ENCODE data around the gene CCDC124.

DNA sequence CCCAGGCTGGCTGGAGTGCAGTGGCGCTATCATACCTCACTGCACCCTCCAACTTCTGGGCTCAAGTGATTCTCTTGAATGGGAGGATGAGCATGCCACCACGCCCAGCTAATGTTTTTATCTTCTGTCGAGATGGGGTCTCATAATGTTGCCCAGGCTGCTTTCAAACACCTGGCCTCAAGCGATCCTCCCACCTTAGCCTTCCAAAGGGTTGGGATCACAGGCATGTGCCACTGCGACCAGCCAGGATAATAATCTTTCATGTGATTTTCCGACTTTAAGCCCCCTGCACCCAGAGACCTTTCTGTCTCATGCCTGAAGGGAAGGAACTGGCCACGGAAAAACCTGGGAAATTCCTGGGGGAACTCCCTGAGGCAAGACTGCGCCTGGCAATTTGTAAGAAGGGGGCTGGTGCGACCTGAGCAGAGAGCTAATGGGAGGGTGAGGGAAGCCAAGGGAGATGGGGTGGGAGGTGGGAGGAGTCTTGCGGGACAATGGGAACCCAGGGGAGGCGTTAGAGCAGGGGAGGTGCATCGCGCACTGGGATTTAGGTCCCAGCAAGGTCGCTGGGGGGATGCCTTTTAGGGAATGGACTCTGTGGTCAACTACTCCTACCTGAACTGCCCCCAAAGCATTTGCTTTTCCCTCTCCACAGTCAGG is 1.2 kb upstream of the CCDC124 start:
- TF ChIP-seq, protein P1, sequence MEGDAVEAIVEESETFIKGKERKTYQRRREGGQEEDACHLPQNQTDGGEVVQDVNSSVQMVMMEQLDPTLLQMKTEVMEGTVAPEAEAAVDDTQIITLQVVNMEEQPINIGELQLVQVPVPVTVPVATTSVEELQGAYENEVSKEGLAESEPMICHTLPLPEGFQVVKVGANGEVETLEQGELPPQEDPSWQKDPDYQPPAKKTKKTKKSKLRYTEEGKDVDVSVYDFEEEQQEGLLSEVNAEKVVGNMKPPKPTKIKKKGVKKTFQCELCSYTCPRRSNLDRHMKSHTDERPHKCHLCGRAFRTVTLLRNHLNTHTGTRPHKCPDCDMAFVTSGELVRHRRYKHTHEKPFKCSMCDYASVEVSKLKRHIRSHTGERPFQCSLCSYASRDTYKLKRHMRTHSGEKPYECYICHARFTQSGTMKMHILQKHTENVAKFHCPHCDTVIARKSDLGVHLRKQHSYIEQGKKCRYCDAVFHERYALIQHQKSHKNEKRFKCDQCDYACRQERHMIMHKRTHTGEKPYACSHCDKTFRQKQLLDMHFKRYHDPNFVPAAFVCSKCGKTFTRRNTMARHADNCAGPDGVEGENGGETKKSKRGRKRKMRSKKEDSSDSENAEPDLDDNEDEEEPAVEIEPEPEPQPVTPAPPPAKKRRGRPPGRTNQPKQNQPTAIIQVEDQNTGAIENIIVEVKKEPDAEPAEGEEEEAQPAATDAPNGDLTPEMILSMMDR (IDR thresholded peaks at IDR 0.05; ENCODE audit: poor library complexity), result no peak
- TF ChIP-seq EZH2 (IDR thresholded peaks at IDR 0.05; ENCODE audit: borderline replicate concordance), result no peak
- no peak for TF ChIP-seq EZH2phosphoT487 (IDR thresholded peaks at IDR 0.05; ENCODE audit: low read depth, severe bottlenecking, unreplicated experiment)
